GM23338 (cell line): ENCODE results near the gene GNAI1.

Experiments used
- CREB1 ChIP-seq: fragments of 250-450 bp; sonication (Bioruptor Pico); IDR thresholded peaks from 2 replicates; pipeline ENCODE4 v1.5.0; 2020; ENCODE audit warnings: low read depth, mild to moderate bottlenecking, moderate library complexity
- EZH2 ChIP-seq: fragments of 200-600 bp; sonication (generic); IDR thresholded peaks from one replicate; pipeline ENCODE4 v1.8.0; 2017; ENCODE audit warnings: antibody characterized with exemption, mild to moderate bottlenecking, low read depth; ENCODE audit not compliant: unreplicated experiment
- EZH2phosphoT487 ChIP-seq: fragments of 200-600 bp; sonication (generic); IDR thresholded peaks from one replicate; pipeline ENCODE4 v1.8.1; 2018; ENCODE audit warnings: antibody characterized with exemption; ENCODE audit not compliant: unreplicated experiment
- JUNB ChIP-seq: IDR thresholded peaks from one replicate; pipeline ENCODE4 v1.6.1; 2016; ENCODE audit warnings: antibody characterized with exemption; ENCODE audit not compliant: unreplicated experiment
- POLR2AphosphoS5 ChIP-seq: IDR thresholded peaks from 2 replicates; pipeline ENCODE4 v1.6.1; 2016; ENCODE audit warnings: antibody characterized with exemption, low read depth
- STAT1 ChIP-seq: IDR thresholded peaks from one replicate; pipeline ENCODE4 v1.6.1; 2016; ENCODE audit warnings: antibody characterized with exemption; ENCODE audit not compliant: unreplicated experiment
- TF ChIP-seq, protein P1 (sequence below), 2 experiments: fragments of 200-600 bp in 1 of 2; sonication (generic) in 1 of 2; conservative IDR thresholded peaks; 2 replicates each; pipeline versions ENCODE4 v1.5.1 to v1.6.1; 2016 to 2017; ENCODE audit warnings: antibody characterized with exemption in 2 of 2, low read depth in 2 of 2, mild to moderate bottlenecking in 2 of 2, moderate library complexity in 1 of 2
- TF ChIP-seq, protein P2 (sequence below): IDR thresholded peaks from one replicate; pipeline ENCODE4 v1.6.1; 2018; ENCODE audit warnings: antibody characterized with exemption; ENCODE audit not compliant: unreplicated experiment

- no peak for TF ChIP-seq POLR2AphosphoS5
- TF ChIP-seq, protein P1, sequence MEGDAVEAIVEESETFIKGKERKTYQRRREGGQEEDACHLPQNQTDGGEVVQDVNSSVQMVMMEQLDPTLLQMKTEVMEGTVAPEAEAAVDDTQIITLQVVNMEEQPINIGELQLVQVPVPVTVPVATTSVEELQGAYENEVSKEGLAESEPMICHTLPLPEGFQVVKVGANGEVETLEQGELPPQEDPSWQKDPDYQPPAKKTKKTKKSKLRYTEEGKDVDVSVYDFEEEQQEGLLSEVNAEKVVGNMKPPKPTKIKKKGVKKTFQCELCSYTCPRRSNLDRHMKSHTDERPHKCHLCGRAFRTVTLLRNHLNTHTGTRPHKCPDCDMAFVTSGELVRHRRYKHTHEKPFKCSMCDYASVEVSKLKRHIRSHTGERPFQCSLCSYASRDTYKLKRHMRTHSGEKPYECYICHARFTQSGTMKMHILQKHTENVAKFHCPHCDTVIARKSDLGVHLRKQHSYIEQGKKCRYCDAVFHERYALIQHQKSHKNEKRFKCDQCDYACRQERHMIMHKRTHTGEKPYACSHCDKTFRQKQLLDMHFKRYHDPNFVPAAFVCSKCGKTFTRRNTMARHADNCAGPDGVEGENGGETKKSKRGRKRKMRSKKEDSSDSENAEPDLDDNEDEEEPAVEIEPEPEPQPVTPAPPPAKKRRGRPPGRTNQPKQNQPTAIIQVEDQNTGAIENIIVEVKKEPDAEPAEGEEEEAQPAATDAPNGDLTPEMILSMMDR (conservative IDR thresholded peaks at IDR 0.05; ENCODE audit: low read depth in 2 of 2): no peak
- no peak for TF ChIP-seq EZH2phosphoT487
- TF ChIP-seq, protein P2, sequence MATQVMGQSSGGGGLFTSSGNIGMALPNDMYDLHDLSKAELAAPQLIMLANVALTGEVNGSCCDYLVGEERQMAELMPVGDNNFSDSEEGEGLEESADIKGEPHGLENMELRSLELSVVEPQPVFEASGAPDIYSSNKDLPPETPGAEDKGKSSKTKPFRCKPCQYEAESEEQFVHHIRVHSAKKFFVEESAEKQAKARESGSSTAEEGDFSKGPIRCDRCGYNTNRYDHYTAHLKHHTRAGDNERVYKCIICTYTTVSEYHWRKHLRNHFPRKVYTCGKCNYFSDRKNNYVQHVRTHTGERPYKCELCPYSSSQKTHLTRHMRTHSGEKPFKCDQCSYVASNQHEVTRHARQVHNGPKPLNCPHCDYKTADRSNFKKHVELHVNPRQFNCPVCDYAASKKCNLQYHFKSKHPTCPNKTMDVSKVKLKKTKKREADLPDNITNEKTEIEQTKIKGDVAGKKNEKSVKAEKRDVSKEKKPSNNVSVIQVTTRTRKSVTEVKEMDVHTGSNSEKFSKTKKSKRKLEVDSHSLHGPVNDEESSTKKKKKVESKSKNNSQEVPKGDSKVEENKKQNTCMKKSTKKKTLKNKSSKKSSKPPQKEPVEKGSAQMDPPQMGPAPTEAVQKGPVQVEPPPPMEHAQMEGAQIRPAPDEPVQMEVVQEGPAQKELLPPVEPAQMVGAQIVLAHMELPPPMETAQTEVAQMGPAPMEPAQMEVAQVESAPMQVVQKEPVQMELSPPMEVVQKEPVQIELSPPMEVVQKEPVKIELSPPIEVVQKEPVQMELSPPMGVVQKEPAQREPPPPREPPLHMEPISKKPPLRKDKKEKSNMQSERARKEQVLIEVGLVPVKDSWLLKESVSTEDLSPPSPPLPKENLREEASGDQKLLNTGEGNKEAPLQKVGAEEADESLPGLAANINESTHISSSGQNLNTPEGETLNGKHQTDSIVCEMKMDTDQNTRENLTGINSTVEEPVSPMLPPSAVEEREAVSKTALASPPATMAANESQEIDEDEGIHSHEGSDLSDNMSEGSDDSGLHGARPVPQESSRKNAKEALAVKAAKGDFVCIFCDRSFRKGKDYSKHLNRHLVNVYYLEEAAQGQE: no peak
- no peak for TF ChIP-seq EZH2
- TF ChIP-seq CREB1: no peak
- no peak for TF ChIP-seq JUNB
- no peak for TF ChIP-seq STAT1
Measured at GRCh38 chr7:80186721-80187120, 52.1 kb downstream of the GNAI1 start.
